NCI-H2107 treated with DMSO at 0.1 percent for 48 hours (cell line): ENCODE data around the gene RNLS.

ENCODE experiments used
- DNase-seq: peaks from one replicate; lab custom pipeline; 2025; ENCODE audit not compliant: unreplicated experiment; lab: John Stamatoyannopoulos, UW

RNLS gene

DNA sequence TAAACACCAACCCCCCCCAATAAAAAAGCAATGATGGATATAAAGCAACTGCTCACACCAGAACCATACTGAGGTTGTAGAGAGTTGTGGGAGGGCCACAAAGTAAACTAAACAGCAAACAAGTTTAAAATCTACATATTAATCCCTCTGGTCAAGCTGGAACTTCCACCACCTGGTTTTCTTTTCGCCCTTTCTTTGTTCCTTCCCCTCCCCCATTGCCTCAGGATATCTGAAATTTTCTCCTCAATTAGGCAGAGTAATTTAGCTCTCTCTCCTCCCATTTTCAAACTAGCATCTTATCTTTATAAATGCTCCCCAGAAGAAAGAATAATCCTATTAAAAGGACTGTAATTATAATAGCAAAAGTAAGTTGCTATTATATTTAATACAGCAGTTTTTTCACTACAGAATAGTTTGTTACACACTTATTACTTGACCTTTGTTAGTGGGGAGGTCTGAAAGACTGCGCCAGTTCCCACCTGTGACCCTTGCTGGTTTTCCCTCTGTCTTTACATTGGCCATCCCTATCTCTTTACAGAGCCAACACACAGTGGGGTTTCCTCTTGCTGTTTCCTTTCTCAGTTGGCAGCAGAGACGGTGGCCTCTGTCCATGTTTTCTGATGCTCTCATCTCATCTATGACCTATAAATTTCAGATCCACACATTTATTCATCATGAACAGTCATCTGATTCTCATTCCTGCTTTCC is 235.4 kb downstream of the RNLS start:
- no peak for DNase-seq

DNA sequence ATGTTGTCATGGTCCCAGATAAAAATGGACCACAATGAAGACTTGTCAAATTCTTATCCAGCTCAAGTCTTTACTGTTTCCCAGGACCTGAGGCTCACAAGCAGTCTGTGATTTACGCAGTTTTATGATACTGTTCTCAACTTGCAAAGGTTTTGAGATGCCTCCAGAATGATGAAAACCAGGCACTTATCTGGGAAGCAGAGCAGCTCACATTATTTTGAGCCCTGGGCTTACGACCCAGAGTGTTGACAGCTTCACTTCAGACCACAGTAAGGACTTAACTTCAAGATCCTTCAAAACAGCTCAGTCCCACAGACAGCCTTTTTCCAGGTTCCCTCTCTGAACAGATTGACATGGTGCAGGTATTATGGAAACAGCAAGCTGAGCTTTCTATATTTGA is 236.1 kb downstream of the RNLS start:
- DNase-seq, result no peak

DNA sequence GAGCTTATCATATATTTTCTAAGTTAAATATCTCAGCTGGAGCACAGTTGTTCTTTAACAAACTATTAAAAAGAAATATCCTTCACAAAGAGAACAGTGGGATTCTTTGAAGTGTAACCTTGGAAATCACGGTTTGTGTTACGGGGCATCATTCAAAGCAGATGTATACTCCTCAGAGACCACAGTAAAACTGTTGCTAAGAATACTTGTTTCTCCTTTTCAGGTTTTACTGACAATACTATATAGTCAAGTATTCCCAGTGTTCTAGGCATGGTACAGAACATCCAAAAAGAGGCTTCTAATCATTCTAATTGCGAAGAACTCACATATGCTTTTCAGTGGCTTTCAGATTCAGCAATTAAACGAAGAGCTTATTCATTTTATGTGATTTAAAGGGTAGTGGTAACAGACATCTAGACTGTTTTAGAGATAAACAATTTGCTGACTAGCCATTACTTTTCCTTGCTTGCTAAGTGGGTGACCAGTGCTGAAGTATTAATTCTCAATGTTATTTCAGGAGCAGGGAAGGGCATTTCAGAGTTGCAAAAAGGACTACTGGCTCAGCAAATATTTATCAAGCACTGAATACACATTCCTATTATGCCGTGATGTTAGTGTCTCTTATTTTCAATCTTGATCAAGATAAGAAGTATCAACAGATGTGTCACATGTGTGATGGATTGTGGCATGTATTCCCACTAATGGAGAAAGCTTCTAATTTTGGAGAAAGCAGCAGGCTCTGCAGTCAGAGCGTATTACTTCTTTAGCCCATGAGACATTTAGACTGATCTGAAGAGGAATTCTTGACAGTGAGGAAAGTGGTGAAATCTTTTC is 236.8 kb downstream of the RNLS start:
- DNase-seq, result no peak

DNA sequence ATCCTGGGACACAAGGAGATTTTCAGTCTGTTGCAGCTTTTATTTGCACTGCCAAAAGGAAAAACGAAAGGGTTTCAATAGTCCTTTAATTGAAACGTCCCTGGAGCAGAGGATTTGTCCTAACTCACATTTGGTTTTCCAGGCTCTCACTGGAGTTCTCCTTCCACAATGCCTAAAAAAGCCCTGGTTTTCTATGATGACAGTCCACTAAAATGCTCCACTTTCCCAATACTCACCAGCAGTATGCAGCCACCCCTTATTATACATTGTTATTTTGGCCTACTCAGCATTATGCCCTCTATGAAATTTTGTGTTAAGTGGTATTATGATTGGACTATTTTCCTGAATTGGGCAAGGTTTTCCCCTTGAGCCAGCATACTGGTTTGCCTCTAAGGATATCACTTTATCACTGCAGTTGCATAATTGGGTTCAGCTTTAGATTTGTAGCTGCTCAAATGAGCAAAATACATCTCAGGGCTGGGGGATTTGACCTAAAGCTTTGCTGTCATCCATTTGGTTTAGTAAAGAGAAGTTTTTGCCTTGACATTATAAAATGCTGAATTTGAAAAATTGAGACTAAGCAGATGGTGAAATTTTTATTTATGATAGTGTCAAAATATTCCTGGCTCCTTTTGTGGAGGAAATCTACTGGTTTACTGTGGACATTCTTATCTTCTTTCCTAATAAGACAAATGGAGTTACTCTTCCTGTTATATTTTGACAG is 239.2 kb downstream of the RNLS start:
- no peak for DNase-seq

DNA sequence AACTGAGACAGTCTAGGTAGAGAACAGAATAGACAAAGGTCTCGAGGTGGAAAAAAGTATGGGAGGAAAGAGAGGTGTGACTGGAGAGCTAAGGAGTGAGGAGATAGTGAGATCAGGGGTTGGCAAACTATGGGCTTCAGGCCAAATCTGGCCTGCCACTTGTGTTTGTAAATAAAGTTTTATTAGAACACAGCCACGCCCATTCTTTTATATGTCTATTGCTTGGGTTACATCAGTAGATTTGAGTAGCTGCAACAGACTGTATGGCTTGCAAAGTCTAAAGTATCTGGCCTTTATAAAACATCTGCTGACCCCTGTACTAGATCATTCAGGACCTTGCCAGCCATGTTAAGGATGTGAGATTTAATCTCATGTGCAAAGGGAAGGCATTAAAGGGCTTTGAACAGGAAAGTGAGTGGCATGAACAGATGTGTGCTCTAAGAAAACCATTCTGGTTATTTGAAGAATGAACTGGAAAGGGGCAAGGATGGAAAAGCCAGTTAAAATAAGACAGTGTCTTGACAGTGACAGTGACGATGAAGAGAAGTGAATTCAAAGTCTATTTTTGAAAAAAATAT is 240.3 kb downstream of the RNLS start:
- no peak for DNase-seq

DNA sequence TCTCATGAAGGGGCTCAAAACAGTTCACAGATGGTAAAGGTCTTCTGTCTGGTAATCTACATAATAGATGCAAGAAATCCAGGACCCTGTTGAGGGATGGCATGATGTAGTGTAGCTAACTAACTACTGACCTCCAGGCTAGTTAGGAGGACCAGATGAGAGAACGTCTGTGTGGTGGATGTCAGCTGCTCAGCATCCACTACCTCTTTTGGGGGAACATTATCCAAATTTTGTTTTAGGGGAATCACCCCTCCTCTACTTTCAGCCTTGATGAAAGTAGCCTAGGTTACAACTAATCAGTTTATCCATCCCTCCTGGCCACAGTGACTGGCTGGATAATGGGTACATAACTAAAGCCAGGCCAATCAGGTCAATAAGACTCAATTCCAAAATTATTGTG is 246.0 kb downstream of the RNLS start:
- DNase-seq, result no peak

DNA sequence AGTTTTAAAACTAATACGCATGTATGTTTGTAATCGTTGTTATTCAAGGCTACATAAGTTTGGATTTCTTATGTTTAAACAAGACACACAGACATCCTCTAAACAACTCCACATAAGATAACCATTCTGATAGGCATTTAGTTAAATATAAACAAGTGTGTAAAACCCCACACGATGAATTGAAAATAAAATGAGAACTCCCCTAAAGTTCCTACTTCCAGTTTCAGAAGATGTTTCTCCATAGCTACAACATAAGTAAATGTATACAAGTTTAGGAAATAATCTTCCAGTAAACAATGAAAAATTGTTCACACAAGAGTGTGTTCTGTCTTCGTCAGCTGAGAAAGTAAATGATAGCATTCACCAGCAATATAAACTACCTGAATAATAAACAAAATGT is 246.8 kb downstream of the RNLS start:
- DNase-seq, result no peak

DNA sequence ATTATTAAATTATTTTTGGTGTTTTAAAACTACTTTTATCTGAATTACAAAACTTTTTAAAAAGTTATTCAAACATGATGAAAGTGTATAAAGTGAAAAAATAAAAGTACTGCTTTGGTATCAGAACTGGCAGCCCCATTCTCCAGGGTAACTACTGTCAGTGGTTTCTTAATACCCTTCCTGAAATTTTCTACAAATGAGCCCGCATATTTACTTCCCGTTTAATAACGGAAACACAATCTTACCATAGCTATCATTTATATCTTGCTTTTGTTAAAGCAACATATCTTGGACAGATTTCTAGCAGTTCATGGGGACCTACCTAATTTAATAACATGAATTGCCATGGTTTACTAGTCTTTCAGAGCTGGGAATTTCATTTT is 249.9 kb downstream of the RNLS start:
- DNase-seq, result no peak

DNA sequence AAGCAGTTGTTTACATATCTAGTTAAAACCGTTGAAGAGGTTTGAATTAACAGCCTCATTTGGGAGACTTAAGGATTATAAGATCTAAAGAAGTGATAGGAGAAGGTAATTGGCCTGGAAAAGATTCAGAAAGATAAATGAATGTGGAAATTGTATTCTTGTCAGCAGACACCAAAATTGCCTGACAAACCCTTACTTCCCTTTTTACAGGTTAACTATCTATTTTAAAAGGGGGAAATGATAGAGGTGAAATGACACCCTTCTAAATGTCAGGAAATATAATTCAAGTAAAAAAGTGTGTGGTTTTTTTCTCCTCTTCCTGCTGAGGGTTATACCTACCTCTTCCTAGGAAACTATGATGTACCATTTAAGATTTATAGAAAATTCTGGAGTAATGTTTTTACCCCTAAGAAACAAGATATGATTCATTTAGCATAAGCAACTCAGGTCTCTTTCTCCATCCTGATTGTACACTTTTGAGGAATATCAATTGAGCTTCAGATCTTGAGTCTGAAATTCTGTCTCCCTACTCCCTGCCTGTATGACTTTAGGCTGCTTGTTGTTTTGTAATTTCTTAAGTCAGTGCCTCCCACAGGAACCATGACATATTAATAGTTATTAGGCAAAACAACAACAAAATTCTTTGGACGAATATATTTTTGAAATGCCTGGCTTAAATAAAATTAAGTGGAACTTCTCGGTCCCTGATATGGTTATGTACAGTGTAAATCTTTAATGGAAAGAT is 250.4 kb downstream of the RNLS start:
- DNase-seq, result no peak

DNA sequence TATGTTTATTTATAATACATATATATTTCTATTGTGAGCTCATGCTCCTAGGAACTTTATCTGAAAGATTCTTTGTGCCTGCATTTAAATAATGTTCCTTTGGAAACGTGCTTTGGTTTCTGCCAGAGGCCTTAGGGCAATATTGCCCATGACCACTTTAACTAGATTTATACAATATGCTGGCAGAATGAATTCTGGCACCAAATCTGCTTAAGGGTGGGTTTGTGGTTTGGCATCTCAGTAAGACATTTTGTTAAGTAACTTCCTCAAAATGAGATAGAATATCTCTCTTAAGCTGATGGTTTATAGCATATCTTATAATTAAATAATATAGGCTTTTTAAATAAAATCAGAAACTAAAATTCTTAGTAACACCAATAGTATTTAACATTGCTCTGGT is 252.9 kb downstream of the RNLS start:
- no peak for DNase-seq

DNA sequence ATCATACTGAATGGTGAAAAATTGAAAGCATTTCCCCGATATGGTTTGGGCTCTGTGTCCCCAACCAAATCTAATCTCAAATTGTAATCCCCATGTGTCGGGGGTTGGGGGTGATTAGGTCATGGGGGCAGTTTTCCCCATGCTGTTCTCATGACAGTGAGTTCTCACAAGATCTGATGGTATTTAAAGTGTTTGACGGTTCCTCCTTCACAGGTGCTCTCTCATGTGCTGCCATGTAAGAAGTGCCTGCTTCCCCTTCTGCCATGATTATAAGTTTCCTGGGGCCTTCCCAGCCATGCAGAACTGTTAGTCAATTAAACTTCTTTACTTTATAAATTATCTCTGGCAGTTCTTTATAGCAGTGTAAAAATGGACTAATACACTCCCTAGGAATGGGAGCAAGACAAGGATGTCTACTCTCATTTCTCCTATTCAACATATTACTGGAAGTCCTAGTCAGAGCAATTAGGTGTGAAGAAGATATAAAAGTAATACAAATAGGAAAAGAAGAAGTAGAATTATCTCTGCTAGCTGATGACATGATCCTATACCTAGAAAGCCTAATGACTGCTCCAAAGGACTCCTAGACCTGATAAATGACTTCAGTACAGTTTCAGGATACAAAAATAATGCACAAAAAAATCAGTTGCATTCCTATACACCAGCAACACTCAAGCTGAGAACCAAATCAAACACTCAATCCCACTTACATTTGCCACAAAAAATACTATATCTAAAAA is 260.6 kb downstream of the RNLS start:
- DNase-seq, result no peak

DNA sequence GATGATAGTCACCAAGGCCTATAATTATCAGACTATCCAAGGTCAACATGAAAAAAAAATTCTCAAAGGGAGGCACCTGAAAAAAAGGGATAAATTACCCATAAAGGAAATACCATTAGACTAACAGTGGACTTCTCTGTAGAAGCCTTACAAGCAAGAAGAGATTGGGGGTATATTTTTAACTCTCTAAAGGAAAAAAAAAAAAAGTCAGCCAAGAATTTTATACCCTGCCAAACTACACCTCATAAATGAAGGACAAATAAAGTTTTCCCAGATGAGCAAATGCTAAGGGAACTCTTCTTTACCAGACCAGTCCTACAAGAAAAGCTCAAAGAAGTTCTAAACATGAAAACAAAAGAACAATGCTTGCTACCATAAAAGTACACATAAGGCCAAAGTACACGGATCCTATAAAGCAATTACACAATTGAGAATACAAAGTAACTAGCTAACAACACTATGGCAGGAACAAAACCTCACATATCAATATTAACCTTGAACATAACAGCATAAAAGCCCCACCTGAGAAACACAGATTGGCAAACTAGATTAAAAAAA is 263.1 kb downstream of the RNLS start:
- no peak for DNase-seq

DNA sequence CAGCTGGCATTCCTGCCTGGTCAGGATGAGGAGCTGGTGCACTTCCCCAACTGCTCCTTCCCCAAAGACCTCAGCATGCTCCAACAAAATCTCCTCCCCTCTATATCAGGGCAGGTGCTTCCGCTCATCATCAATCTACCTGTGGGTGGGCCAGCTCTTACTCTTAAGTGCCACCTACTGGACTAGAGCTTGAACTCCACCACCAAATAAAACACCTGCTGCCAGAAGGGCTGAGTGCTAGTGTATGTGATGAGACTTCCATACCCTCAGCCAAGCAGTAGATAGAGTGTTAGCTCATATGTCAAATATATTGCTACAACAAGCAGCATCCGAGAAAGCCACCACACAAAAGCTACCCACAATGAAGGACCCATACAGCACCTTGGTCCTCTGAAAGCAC is 264.3 kb downstream of the RNLS start:
- DNase-seq, result no peak

DNA sequence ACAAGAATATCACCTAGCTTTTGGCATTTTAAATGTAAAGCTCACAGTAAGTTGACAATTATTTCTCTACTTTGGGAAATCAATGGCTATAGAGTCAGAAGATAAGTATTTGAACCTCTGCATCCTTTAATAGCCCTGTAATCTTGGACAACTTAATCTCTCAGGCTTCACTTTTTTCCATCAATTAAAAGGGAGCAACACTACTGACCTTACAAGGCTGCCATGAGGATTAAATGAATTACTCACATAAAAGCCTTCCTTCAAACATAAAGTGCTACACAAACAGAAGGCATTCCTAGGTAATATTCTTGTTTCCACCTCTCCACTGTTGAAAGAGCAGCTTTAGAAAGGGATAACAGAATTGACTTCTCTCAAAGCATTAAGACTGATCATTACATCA is 266.0 kb downstream of the RNLS start:
- no peak for DNase-seq

DNA sequence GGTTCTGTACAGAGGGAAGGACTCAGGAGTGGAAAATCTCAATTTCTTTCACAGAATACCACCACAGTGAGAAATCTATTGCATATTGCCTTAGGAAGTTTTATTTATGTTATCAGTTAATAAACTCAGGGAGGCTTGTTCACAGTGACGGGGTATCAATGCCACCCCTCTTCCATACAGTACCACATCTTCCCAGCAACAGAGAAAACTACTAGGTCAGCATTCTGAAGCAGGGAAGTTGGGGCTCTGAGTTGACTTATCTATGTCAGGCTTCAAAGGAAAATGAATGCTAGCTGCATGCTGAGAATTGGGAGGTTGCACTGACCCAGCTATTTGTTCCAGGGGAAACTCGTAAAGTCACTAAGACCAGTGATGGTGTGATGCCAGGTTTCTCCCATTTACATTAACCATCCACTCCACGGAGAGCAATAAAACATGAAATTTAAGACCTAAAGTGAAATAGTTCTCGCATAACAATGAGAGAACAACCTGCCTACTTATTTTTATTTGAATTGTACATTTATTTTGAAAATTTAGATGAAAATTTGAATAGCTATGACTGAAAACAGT is 266.7 kb downstream of the RNLS start:
- DNase-seq, result no peak

DNA sequence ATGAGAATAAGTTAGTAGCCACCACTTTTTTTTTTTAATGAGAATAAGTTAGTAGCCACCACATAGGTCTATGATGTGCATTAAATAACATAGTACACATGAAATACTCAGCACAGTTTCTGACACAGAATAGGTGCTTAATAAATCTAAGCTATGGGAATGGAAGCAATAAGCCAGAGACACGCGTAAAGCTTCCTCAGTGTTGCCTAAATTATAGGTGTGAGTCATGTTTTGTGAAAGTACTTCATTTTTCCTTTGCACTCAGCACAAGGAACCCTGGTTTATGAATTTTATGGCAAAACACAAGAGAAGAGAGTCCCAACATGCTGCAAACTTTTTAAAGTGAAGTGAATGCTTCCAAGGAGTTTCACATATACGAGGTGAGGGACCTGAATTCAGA is 267.4 kb downstream of the RNLS start:
- DNase-seq, result no peak

DNA sequence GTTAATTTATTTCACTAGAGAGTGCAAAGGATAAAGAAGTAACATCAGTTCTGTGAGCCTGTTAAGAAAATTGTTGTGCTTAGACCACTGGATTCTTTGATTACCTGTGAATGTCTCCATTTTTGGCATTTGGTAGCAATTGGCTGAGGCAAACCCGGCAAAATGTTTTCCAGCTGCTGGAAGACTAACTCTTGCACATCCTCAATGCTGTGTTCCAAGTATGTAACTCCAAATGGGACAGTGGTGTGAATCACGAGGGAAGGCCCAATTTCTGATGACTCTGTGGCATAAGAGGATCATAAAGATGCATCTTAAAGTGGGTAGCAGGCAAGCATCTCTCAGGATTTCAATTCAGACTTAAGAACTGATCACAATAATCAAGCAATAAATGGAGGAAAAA is 268.8 kb downstream of the RNLS start:
- no peak for DNase-seq

DNA sequence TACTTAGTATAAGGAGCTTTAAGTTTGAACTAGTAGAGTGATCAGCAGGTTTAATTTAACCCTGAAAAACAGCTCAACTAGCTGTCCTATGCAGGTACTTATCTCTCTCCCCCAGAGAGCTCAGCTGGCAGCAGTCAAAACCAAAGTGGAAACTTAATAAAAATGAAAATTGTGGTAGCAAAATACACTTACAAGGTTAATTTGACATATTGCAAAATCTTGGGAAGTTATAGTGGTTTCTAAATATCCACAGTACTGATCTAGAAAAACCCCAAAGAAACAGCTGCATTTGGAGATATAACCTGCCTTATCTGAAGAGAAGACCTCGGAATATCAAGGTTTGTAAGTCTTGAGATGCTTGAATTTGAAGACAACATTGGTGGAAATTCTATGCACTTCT is 269.2 kb downstream of the RNLS start:
- no peak for DNase-seq

DNA sequence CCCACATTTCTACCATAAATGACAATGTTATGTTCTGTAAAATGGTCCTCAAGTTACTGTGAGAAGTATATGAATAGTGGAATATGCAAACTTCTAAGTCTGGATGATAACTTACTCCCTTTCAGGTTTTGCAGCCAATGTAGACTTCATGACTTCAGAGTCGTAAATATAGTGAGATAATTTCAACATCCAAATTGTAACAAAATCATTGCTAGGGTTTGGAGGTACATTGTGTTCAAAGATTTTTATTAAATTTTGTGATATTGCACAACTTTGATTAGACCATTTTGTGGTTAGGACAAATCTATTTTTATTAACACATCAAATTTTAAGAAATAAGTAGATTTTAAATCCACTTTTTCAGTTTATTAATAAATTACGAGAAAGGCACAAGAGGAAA is 270.3 kb downstream of the RNLS start:
- DNase-seq, result no peak

DNA sequence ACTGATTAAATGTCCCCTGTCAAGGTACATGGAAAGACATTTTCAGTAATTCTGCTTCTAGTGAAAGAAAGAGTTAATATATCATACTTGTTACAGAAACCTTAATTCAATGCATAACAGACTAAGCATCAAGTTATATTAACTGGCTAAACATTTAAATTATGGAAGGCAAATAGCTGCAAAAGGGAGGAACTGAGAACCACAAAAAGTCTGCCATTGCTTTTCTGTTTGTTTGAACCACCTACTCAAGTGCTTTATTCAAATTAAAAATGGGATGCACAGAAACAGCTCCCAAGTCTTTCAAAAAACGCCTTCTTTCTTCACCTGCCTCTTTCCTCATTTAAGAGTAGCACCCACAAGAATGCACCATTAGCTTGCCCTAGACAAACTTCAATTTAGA is 271.9 kb downstream of the RNLS start:
- DNase-seq, result no peak
